ENCODE results near the gene SCFD2.
"Not testable (repeated sequence)": the region's sequence is repeated elsewhere in the genome, so short reads cannot be mapped to it uniquely, and the experiment has no call there.

GRCh38 chr4:52992551-52992950, 373.3 kb downstream of the SCFD2 start:
- TF ChIP-seq, protein P1, sequence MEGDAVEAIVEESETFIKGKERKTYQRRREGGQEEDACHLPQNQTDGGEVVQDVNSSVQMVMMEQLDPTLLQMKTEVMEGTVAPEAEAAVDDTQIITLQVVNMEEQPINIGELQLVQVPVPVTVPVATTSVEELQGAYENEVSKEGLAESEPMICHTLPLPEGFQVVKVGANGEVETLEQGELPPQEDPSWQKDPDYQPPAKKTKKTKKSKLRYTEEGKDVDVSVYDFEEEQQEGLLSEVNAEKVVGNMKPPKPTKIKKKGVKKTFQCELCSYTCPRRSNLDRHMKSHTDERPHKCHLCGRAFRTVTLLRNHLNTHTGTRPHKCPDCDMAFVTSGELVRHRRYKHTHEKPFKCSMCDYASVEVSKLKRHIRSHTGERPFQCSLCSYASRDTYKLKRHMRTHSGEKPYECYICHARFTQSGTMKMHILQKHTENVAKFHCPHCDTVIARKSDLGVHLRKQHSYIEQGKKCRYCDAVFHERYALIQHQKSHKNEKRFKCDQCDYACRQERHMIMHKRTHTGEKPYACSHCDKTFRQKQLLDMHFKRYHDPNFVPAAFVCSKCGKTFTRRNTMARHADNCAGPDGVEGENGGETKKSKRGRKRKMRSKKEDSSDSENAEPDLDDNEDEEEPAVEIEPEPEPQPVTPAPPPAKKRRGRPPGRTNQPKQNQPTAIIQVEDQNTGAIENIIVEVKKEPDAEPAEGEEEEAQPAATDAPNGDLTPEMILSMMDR (IDR thresholded peaks at IDR 0.05; ENCODE audit: extremely low read depth in 1 of 2, insufficient read depth in 1 of 2, low read depth in 1 of 2, low read length in 2 of 2), result not testable (repeated sequence)
- TF ChIP-seq JUN (IDR thresholded peaks at IDR 0.05; ENCODE audit: borderline replicate concordance, insufficient read depth, insufficient read length, low read depth), result not testable (repeated sequence)
